GM19240 (cell line): ENCODE measurements around the gene ATP2C1.
A peak's percentile ranks its signal among the peaks of the same experiment; 100 is the strongest.
"Not testable (repeated sequence)": the region's sequence is repeated elsewhere in the genome, so short reads cannot be mapped to it uniquely, and the experiment has no call there.

Experiments used
- DNase-seq: peaks from one replicate; pipeline ENCODE4 v3.0.0; 2011; ENCODE audit warnings: low spot score; ENCODE audit not compliant: insufficient read length

The ATP2C1 gene, protein sequence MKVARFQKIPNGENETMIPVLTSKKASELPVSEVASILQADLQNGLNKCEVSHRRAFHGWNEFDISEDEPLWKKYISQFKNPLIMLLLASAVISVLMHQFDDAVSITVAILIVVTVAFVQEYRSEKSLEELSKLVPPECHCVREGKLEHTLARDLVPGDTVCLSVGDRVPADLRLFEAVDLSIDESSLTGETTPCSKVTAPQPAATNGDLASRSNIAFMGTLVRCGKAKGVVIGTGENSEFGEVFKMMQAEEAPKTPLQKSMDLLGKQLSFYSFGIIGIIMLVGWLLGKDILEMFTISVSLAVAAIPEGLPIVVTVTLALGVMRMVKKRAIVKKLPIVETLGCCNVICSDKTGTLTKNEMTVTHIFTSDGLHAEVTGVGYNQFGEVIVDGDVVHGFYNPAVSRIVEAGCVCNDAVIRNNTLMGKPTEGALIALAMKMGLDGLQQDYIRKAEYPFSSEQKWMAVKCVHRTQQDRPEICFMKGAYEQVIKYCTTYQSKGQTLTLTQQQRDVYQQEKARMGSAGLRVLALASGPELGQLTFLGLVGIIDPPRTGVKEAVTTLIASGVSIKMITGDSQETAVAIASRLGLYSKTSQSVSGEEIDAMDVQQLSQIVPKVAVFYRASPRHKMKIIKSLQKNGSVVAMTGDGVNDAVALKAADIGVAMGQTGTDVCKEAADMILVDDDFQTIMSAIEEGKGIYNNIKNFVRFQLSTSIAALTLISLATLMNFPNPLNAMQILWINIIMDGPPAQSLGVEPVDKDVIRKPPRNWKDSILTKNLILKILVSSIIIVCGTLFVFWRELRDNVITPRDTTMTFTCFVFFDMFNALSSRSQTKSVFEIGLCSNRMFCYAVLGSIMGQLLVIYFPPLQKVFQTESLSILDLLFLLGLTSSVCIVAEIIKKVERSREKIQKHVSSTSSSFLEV

DNA sequence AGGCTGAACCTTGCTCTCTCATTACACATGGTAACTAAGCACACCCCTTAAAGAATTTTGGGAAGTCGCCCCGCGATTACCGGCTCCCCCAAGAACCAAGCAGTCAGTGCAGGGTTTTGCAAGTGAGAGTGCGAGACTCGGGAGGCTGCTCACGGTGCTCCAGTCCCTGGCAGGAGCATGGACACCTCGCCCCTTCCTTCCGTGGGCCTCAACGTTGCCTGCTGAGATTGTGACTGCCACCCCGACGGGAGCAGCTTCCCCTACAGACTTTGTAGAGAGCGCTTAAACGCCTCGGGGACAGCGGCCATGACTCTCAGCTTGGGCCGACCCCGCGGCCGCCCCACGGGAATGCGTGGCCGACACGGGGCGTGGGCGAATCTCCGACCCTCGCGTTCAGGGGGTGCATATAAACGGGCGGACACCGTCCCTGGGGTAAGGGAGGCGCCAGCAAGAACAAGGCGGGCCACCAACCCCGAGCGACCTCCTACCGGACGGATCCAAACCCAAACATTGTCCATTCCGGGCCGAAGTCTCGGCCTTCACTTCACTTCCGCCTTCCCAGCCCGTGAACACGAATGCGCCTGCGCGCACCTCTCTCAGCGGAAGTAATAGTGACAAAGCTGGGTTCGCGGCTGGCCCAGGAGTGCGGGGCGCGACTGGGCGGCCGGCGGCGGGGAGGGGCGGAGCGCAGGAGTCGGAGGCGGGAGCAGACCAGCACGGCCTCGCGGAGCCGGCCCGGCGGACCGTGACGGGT, at the start of gene ATP2C1:
ATP2C1 (plus strand) TSS at position 709 of the 754 bp plus-strand sequence. CDS start 686 bp downstream, outside the sequence.
- peak; percentile 73 for DNase-seq

DNA sequence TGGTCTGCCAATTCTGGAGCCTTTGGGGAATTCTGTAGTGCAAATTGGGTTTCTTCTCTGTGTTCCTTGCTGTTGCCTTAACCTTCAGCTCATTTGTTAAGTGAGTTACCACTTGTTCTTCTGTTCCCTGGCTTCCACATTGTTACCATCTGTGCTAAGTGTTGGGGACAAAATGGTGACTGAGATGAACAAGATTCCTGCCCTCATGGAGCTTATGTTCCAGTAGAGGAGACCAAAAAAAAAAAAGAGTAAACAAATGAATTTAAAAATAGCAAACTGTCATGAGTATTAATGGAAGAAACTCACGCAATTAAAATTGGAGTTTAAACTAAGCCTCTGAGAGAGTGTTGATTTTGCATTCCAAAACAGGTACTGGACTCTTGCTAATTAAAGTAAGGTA, 49.4 kb upstream of the ATP2C1 start:
- no peak for DNase-seq

DNA sequence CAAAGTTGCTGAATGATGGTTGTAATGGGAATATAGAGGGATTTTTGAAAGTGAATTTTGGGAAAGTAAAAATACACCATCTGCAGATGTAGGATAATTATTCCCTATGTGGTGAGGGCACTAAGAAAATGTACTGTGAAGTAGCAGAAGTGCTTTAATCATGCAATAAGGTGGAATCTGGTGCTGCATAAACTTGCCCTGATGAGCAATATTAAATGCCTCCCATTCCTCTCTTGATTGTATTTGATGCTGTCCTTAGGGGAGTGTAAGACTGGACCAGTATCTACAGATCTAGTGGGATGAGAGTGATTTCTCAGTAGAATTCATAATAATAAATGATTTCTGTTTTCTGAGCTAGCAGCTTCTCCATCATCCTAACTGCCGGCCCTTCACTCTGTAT, 47.7 kb upstream of the ATP2C1 start:
- no peak for DNase-seq

DNA sequence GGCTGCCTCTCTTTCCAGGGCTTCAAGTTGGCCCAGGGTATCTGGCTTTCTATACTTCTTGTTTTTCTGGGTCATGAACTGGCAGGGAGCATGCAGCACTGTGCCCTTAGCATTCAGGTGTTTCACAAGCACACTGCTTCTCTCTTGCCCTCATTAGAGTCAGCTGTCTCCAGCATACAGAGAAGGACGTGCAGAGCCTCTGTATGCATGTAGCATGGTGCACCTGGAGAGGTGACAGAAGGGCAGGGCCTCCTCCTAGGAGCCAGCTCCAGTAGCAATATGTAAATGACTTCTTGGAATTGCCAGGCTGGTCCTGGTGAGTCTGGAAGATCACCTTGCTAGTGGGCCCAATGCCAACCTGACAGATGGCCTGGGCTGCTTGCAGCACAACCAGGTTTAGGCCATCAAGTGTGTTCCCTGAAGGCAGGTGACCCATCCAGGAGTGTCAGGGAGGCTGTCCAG, 44.8 kb upstream of the ATP2C1 start:
- DNase-seq: no peak

DNA sequence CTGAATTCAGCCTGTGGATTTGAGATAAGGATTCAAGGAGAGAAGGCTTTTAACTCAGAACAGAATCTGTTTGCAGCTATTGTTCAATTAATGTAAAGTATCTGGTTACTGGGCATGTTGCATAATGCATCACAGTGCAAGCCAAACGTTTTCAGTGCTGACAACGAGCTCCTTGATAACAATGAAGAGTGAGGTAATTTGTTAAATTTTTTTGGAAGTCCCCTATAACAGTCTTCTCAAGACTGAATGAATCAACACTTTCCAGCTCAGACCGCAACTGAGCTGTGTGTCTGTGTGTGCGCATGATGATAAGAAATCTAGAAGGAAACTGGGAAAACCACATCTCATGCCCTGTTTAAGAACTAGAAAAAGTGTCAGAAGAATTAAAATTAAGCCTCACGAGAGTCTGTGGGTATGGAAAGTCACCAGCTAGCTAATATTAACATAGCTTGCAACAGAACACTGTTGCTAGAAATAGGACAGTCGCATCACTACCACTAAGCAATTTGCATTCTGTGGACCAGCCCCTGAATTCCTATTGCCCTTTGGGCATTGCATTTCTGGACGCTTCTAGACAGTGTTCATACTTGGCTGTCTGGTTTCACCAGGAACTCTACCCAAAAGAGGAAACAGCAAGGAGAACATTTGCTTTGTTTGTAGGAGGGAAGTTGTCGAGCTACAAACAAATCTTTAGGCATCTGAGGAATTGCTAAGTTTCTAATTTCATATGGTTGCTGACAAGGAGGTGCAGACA, 43.7 kb upstream of the ATP2C1 start:
- no peak for DNase-seq

DNA sequence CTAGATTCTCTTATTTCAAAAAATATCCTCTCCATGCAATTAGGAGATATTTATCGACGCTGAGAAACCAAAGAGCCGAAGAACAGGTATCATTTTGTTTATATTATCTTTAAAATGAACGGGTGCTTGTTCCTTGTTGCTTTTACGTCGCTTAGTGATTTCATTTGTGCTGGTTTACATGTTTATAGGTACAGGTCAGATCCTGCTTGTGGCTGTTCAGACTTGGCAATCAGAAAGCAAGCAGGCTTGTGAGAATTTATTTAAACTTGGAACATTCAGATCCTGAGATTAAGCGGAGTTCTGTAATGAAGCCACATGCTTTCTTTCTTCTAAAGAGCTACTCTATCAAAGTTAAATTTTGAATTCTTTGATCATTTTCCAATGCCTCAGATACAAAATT, 43.0 kb upstream of the ATP2C1 start:
- no peak for DNase-seq

DNA sequence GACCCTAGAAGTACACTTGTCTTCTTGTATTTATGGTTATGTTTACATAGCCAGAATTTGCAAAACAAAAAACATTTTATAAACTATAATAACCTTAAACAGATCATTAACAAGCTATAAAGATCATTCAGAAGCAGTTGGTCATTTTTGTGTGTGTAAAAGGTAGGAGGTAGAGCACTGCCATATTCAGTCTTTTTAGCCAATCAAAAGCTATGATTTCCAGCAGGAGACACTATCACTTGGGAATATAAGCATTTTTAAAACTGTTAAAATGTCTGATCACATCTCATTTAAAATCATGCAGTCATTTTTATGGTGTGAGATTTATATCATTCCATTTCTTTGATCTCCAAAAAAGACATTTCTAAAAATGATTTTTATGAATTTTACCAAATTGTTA, 42.6 kb upstream of the ATP2C1 start:
- no peak for DNase-seq

DNA sequence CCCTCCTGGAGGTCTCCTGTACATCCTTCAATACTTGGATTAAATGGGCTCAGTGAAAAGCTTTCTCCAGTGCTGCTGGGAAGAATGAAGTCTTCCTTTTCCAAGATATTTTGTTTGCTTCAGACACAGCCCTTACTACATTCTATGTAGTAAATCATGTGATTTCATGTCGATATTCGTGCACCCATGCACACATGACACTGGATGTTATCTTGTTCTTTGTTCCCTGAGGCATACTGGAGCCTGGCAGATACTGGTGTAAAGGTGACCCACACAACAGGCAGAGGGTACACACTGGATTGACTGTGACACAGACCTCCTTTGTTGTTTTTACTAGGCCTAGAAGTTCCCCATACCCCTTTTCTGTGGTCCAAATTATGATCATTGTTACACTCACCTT, 40.3 kb upstream of the ATP2C1 start:
- no peak for DNase-seq

DNA sequence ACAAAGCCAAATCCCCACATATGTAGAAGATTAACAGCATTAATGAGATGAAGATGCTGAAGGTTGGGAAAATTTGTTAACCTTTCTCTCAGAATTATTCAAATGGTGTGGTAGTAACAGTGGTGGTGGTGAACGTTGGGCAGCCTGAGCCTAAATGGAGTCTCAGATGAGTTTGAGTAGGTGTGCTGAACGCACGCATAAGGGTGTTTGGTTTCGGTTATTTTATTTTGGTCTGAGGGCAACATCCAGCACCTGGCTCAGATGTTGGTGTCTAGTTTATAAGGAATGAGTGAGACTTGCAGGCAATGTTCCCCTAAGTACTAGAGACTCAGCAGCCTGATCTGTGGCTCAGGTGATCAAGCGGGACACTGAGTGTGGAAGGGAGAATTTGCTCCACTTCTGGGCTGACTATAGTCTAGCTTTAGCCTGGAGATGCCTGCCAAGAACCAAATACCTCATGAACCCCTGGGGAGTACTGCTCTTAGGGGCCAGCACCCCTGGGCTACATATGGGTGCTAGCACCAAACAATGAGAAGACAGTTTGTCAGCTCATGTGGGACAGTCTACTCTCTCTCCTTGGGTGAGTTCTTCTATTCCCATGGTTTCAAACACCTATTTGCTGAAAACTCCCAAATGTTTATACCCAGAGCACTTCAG, 39.5 kb upstream of the ATP2C1 start:
- no peak for DNase-seq

DNA sequence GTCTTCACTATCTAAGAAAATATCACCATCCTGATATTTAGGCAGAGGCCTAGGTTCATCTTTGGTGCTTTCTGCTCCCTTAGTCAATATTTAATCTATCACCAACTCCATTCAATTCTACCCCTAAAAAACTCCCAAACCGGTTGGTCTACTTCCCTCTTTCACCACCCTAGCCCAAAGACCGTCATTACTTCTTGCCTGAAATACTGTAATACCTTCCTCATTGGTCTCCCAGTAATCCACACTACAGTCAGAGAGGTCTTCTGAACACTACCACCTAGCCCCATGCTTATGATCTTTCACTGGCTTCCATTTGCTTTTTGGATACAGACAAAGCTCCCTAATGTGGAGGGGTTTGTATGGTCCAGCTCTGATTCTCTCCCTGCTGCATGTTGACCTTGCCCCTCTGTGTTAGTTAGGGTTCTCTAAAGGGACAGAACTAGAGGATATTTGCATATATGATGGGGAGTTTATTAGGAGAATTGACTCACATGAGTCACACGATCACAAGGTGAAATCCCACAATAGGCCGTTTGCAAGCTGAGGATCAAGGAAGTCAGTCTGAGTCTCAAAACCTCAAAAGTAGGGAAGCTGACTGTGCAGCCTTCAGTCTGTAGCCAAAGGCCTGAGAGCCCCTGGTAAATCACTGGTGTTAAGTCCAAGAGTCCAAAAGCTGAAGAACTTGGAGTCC, 36.4 kb upstream of the ATP2C1 start:
- no peak for DNase-seq

DNA sequence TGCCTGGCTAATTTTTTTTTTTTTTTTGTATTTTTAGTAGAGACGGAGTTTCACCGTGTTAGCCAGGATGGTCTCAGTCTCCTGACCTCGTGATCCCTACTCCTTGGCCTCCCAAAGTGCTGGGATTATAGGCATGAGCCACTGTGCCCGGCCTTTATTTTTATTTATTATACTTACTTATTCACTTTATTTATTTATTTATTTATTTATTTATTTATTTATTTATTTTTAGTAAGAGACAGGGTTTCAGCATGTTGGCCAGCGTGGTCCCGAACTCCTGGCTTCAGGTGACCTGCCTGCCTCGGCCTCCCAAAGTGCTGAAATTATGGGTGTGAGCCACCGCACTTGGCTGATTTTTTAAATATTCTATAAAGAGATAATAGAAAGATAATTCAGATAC, 31.8 kb upstream of the ATP2C1 start:
- not testable (repeated sequence) for DNase-seq

DNA sequence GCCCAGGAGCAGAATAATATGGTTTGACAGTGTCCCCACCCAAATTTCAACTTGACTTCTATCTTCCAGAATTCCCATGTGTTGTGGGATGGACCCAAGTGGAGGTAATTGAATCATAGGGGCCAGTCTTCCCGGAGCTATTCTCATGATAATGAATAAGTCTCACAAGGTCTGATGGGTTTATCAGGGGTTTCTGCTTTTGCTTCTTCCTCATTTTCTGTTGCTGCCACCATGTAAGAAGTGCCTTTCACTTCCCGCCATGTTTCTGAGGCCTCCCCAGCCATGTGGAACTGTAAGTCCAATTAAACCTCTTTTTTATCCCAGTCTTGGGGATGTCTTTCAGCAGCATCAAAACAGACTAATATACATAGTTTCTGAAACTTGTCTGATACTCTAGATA, 28.4 kb upstream of the ATP2C1 start:
- no peak for DNase-seq

DNA sequence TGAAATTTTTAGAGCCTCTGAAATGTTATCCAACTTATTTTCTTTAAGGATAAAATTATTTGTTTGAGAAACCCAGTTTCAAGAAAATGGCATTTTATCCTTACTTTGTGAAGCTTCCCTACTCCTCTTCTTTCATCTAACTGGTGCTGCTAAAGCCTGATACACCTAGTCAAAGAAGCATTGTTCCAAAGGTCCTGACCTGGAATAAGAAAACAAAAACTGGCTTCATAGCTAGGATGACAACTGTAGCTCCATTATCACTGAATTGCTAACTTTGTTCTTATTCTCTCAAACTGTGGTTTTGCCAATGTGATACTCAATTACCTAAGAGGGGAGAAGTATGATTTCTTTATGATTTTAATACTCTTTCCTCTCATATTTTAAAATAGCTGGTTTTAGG, 27.6 kb upstream of the ATP2C1 start:
- DNase-seq: no peak

DNA sequence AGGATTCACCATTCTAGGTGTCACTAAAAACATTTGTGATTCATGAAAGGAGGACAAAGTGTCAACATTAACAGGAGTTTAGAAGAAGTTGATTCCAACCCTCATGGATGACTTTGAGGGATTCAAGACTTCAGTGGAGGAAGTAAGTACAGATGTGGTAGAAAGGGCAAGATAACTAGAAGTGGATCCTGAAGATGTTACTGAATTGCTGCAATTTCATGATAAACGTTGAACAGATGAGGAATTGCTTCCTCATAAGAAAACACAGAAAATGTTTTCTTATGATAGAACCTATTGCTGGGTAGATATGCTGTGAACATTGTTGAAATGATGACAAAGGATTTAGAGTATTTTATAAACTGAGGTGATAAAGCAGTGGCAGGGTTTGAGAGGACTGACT, 23.5 kb upstream of the ATP2C1 start:
- no peak for DNase-seq

DNA sequence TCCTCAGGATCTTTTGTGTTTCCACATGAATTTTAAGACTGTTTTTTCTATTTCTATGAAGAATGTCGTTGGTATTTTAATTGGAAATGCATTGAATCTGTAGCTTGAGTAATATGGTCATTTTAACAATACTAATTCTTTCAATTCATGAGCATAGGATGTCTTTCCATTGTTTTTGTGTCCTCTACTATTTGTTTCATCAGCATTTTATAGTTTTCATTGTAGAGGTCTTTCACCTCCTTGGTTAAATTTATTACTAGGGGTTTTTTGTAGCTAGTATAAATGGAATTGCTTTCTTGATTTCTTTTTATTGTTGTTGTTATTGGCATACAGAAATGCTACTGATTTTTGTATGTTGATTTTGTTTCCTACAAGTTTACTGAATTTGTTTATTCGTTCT, 17.3 kb upstream of the ATP2C1 start:
- no peak for DNase-seq

DNA sequence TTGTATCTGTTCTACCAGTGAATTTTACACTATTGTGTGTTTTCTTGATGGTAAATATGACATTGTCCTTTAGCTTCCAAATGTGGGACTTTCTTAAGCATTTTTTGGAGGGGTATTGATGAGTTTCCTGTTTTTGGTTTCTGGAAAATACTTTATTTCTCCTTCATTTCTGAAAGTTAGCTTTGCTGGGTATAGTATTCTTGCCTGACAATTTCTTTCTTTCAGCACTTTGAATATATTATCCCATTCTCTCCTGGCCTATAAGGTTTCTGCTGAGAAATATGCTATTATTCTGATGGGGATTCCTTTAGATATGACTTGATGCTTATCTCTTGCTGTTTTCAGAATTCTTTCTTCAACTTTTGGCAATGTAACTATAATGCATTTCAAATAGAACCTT, 15.4 kb upstream of the ATP2C1 start:
- no peak for DNase-seq

DNA sequence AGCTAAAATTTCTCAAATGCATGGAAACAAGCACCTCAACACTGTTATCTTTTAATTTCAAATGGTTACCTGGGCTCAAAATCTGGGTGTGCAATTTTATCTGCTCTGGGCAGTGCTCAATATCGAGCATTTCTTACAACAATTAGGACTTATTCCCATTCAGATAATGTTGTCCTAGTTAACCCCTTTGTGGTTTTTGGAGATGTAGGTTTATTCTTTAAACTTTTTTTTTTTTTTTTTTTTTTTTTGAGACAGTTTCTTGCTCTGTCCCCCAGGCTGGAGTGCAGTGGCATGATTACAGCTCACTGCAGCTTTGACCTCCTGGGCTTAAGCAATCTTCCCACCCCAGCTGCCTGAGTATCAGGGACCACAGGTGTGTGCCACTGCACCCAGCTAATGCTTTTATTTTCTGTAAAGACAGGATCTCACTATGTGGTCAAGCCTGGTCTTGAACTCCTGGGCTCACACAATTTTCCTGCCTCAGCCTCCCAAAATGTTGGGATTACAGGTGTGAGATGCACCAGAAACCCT, 4.4 kb upstream of the ATP2C1 start:
- no peak for DNase-seq

DNA sequence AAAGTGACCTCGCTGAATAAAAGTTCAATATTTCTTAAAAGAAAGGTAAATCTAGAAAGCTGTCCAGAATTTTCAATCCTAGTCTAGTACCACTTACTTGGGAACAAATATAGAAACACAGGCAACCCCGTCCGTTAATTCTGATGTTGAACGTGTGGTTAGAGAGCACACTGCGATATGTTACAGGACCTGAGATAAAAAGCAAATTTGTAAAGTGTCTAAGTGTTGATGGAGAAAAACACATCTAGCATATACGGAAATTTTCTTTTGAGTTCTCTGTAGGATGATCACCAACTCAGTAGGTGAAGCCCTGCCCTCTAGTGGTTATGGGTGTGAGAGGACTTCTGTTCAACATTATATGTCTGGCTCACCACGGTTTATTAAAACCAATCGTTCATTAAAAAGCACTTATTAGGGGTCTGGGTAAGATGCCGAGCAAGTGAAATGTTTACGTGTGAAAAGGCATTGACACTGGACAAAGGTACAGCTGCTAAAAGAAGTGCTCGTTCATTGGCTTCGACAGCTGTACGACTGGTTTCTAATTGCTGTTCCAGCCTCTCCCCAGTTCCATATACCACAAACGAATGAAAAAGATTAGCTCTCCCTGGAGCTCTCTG, 1.0 kb upstream of the ATP2C1 start:
- no peak for DNase-seq
